Measurements from ENCODE around the gene PPCS. TPM values are rescaled to one million over a fixed set of nuclear protein-coding genes. Genes with fewer than 3 reads are reported as not detected.
"Not testable (repeated sequence)": the region's sequence is repeated elsewhere in the genome, so short reads cannot be mapped to it uniquely, and the experiment has no call there.

PPCS gene
- total and polyA plus RNA-seq, 7 donors = 32.1 to 257 (median 79.4) TPM

GRCh38 chr1:42490237-42490636 is 33.9 kb downstream of the PPCS start:
- Histone ChIP-seq H3K27me3 (no peaks in the 10 kb centered on the region), H3K9me3 (no peaks in the 10 kb centered on the region), H3K4me1 (no peaks in the 10 kb centered on the region), H3K27ac (no peak overlapping the region), H3K36me3 (peaks cover 0 to 5% (median 0%) of the 10 kb centered on the region in 4 donors), H3K4me3 (no peak overlapping the region)
- no peak for DNase-seq
- WGBS, 2 donors = 95 to 97% methylated on average over 3 of the region's 3 CpGs
- TF ChIP-seq POLR2AphosphoS5 (IDR thresholded peaks at IDR 0.05) = no peak
- no peak for TF ChIP-seq POLR2A (IDR thresholded peaks at IDR 0.05)
- no peak for TF ChIP-seq CTCF (IDR thresholded peaks at IDR 0.05)
- TF ChIP-seq EP300 (IDR thresholded peaks at IDR 0.05) = no peak
- intact Hi-C loops (cut with DNase I) = no loop called here

GRCh38 chr1:42502031-42502430 is 45.7 kb downstream of the PPCS start:
- H3K27me3 ChIP-seq; intact Hi-C loops (cut with DNase I); H3K27ac ChIP-seq; H3K4me3 ChIP-seq; H3K9me3 ChIP-seq; DNase-seq; H3K4me1 ChIP-seq: not testable (repeated sequence)
- H3K36me3 ChIP-seq = peaks cover 0 to 28% (median 1%) of the 10 kb centered on the region in 4 donors
- 96% methylated on average over 11 of the region's 11 CpGs for WGBS, 2 donors

- 92 to 94% methylated on average over 2 of the region's 2 CpGs for WGBS, 2 donors
Measured at GRCh38 chr1:42504535-42505128, 48.3 kb downstream of the PPCS start.

GRCh38 chr1:42506576-42506975 is 50.2 kb downstream of the PPCS start:
- 88 to 94% methylated on average over 1 of the region's 1 CpG for WGBS, 2 donors
- H3K4me1 ChIP-seq = no peaks in the 10 kb centered on the region
- no peak for TF ChIP-seq CTCF (IDR thresholded peaks at IDR 0.05)
- TF ChIP-seq EP300 (IDR thresholded peaks at IDR 0.05) = no peak
- TF ChIP-seq POLR2AphosphoS5 (IDR thresholded peaks at IDR 0.05) = no peak
- no peak for TF ChIP-seq POLR2A (IDR thresholded peaks at IDR 0.05)
- no peaks in the 10 kb centered on the region for H3K27me3 ChIP-seq
- H3K36me3 ChIP-seq = peaks cover 0 to 14% (median 1%) of the 10 kb centered on the region in 4 donors
- no peak overlapping the region for H3K4me3 ChIP-seq
- intact Hi-C loops (cut with DNase I) = no loop called here
- no peak overlapping the region for H3K27ac ChIP-seq
- H3K9me3 ChIP-seq = peaks cover 0 to 24% (median 5%) of the 10 kb centered on the region in 4 donors
- DNase-seq = no peak

More at GRCh38 chr1:42504535-42505128, 48.3 kb downstream of the PPCS start:
- no peaks in the 10 kb centered on the region for H3K27me3 ChIP-seq
- H3K4me3 ChIP-seq = no peak overlapping the region
- peaks cover 0 to 14% (median 1%) of the 10 kb centered on the region in 4 donors for H3K36me3 ChIP-seq
- intact Hi-C loops (cut with DNase I) = no loop called here
- DNase-seq = no peak
- no peak for TF ChIP-seq CTCF (IDR thresholded peaks at IDR 0.05)
- H3K9me3 ChIP-seq = peaks cover 0 to 13% (median 5%) of the 10 kb centered on the region in 4 donors
- H3K27ac ChIP-seq = no peak overlapping the region
- H3K4me1 ChIP-seq = no peaks in the 10 kb centered on the region

Small RNA genes lying within 50 kb of the gene (small RNA-seq; reads per million reads assigned to genes)
- gene TMSB4XP1 = 0 reads per million in 3 donors

Other genes starting within 250 kb of the PPCS start
- gene FOXJ3, start 121.3 kb upstream of the PPCS start, total RNA-seq = 10 to 100 TPM; 39.9 to 53.8 (median 47.4) TPM
- 10 to 100 TPM; 14.4 to 16.8 (median 14.8) TPM for gene FOXJ3, start 121.3 kb upstream of the PPCS start, polyA plus RNA-seq
- 10 to 100 TPM in 1 of 4 donors, 1 to 10 TPM in 3; 2.1 to 11.4 (median 3.6) TPM for gene RIMKLA, start 75.8 kb upstream of the PPCS start, total RNA-seq
- 1 to 10 TPM; 2.6 to 7.6 (median 6.6) TPM for gene RIMKLA, start 75.8 kb upstream of the PPCS start, polyA plus RNA-seq
- 1 to 10 TPM in 1 of 4 donors, under 1 TPM in 3; 0.54 to 1.1 (median 0.77) TPM for gene ZMYND12, start 521 bp upstream of the PPCS start, total RNA-seq
- 10 to 100 TPM in 1 of 3 donors, 1 to 10 TPM in 2; 1.0 to 10.9 (median 1.2) TPM for gene ZMYND12, start 521 bp upstream of the PPCS start, polyA plus RNA-seq
- gene CCDC30, start 6.7 kb downstream of the PPCS start, total RNA-seq = 1 to 10 TPM; 3.3 to 3.9 (median 3.8) TPM
- gene CCDC30, start 6.7 kb downstream of the PPCS start, polyA plus RNA-seq = 1 to 10 TPM in 2 of 3 donors, under 1 TPM in 1; 0.69 to 1.2 (median 1.0) TPM
- 10 to 100 TPM; 19.7 to 32.9 (median 27.5) TPM for gene PPIH, start 201.9 kb downstream of the PPCS start, total RNA-seq
- 10 to 100 TPM; 39.6 to 71.1 (median 45.5) TPM for gene PPIH, start 201.9 kb downstream of the PPCS start, polyA plus RNA-seq
- 100 to 1,000 TPM; 685 to 773 (median 728) TPM for gene YBX1, start 225.9 kb downstream of the PPCS start, total RNA-seq
- gene YBX1, start 225.9 kb downstream of the PPCS start, polyA plus RNA-seq = 100 to 1,000 TPM; 695 to 897 (median 801) TPM

Data from sigmoid colon (tissue), 7 donors.